ENCODE data around the gene VAPA. TPM values are rescaled to one million over a fixed set of nuclear protein-coding genes. Genes with fewer than 3 reads are reported as not detected.

Gene VAPA
- total RNA-seq, 2 experiments from 2014 or later, result 146 to 152 TPM

DNA sequence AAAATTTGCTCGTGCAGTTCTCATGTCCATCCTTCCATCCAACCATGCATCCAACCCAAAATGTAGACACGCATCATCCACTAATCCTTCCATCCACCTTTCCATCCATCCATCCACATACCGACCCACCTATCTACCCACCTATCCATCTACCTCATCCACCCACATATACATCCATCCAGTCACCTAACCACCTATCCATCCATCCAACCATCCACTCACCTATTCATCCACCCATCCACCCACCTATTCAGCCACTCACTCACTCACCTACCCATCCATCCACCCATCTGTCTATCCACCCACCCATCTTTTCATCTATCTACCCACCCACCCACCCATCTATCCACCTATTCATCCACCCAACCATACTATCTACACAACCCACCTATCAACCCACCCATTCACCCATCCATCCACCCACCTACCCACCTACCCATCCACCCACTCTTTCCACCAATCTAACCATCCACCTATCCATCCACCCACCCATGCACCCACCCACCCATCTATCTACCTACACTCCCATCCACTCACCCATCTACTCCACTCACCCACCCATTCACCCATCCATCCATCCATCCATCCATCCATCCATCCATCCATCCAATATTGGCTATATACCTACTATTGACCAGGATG lies 94.3 kb downstream of the VAPA start:
- CTCF ChIA-PET, result no interaction called here
- H3K27me3 Mint-ChIP-seq, result peaks cover 2% of the 10 kb centered on the region
- no peak overlapping the region for H3K27ac Mint-ChIP-seq
- H3K4me3 Mint-ChIP-seq, result no peak overlapping the region
- POLR2A ChIA-PET, result no interaction called here
- no peaks in the 10 kb centered on the region for H3K4me1 Mint-ChIP-seq (ENCODE audit: low read depth)
- no peaks in the 10 kb centered on the region for H3K36me3 Mint-ChIP-seq (ENCODE audit: low read depth)
- TF ChIP-seq, protein P1, sequence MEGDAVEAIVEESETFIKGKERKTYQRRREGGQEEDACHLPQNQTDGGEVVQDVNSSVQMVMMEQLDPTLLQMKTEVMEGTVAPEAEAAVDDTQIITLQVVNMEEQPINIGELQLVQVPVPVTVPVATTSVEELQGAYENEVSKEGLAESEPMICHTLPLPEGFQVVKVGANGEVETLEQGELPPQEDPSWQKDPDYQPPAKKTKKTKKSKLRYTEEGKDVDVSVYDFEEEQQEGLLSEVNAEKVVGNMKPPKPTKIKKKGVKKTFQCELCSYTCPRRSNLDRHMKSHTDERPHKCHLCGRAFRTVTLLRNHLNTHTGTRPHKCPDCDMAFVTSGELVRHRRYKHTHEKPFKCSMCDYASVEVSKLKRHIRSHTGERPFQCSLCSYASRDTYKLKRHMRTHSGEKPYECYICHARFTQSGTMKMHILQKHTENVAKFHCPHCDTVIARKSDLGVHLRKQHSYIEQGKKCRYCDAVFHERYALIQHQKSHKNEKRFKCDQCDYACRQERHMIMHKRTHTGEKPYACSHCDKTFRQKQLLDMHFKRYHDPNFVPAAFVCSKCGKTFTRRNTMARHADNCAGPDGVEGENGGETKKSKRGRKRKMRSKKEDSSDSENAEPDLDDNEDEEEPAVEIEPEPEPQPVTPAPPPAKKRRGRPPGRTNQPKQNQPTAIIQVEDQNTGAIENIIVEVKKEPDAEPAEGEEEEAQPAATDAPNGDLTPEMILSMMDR (IDR thresholded peaks at IDR 0.05), result no peak
- no peaks in the 10 kb centered on the region for H3K9me3 Mint-ChIP-seq
- DNase-seq, result no peak
- intact Hi-C loops (cut with micrococcal nuclease), result no loop called here
- no peak for ATAC-seq

Other genes with a start within 250 kb of the VAPA start
- under 1 TPM; 0.45 to 0.76 TPM for gene RAB31, start 205.7 kb upstream of the VAPA start, total RNA-seq
- gene TXNDC2, start 28.0 kb upstream of the VAPA start, total RNA-seq, result not detected

Data from activated CD8-positive, alpha-beta T cell treated with anti-CD3 and anti-CD28 coated beads for 36 hours (primary cell).